IMR-90 (cell line): ENCODE results near the gene SLC16A9. TPM values are rescaled to one million over a fixed set of nuclear protein-coding genes. Genes with fewer than 3 reads are reported as not detected.

Experiments
- ATAC-seq: fragments of 200-7000 bp; cut with Tn5 transposase; 2 replicates; pipeline ENCODE4 v1.9.1; 2020; ENCODE audit warnings: low read depth, mild to moderate bottlenecking, moderate library complexity
- BruUV-seq: library from RNA; stranded (reverse); fragments of 400-500 nt; replicated peaks from 2 replicates; lab custom pipeline; 2021; lab: Mats Ljungman, UMichigan
- CTCF ChIA-PET: fragments of 300-600 bp; formaldehyde crosslinking; extraction: SDS; loops from one replicate; lab custom pipeline; 2021; ENCODE audit warnings: antibody characterized with exemption; lab: Yijun Ruan, JAX
- POLR2A ChIA-PET: fragments of 300-600 bp; sonication (Branson Sonifier 250); formaldehyde crosslinking; loops from one replicate; lab custom pipeline; 2022; ENCODE audit warnings: antibody characterized with exemption; ENCODE audit not compliant: unreplicated experiment; lab: Charles Lee
- DNase-seq: peaks from one replicate; pipeline ENCODE4 v3.0.0; 2013
- H2AFZ ChIP-seq: replicated peaks from 2 replicates; pipeline ENCODE3; 2013; ENCODE audit warnings: low read length, mild to moderate bottlenecking; ENCODE audit not compliant: poor library complexity
- H2AK5ac ChIP-seq: 2 replicates; pipeline ENCODE4 v1.6.1; 2013; ENCODE audit warnings: low read depth, low read length, inconsistent platforms
- H2AK9ac ChIP-seq: replicated peaks from 2 replicates; pipeline ENCODE3; 2013; ENCODE audit warnings: mild to moderate bottlenecking, low read depth, low read length, moderate library complexity; ENCODE audit not compliant: poor library complexity
- H2BK120ac ChIP-seq: 2 replicates; pipeline ENCODE4 v1.6.1; 2013; ENCODE audit warnings: low read depth, low read length, inconsistent platforms
- H2BK15ac ChIP-seq: 3 replicates; pipeline ENCODE4 v1.6.1; 2013; ENCODE audit warnings: low read depth, low read length, inconsistent platforms
- H2BK20ac ChIP-seq: 2 replicates; pipeline ENCODE4 v1.6.1; 2013; ENCODE audit warnings: low read depth, mild to moderate bottlenecking, inconsistent platforms, low read length, moderate library complexity
- H2BK5ac ChIP-seq: 2 replicates; pipeline ENCODE4 v1.6.1; 2013; ENCODE audit warnings: mild to moderate bottlenecking, low read depth, low read length, inconsistent platforms; ENCODE audit not compliant: poor library complexity, severe bottlenecking
- H3K14ac ChIP-seq: replicated peaks from 2 replicates; pipeline ENCODE4 v1.6.1; 2013; ENCODE audit warnings: low read depth, low read length, inconsistent platforms
- H3K18ac ChIP-seq: 2 replicates; pipeline ENCODE4 v1.6.1; 2013; ENCODE audit warnings: low read depth, low read length, control low read depth
- H3K23ac ChIP-seq: 2 replicates; pipeline ENCODE4 v1.6.1; 2013; ENCODE audit warnings: low read depth, low read length, inconsistent platforms
- H3K27ac ChIP-seq: 2 replicates; pipeline ENCODE4 v1.5.1; 2013; ENCODE audit warnings: mild to moderate bottlenecking, control low read depth, low read length; ENCODE audit not compliant: insufficient read depth
- H3K27me3 ChIP-seq: 2 replicates; pipeline ENCODE4 v1.6.1; 2013; ENCODE audit warnings: low read length; ENCODE audit not compliant: control insufficient read depth, insufficient read depth
- H3K36me3 ChIP-seq: 2 replicates; pipeline ENCODE4 v1.6.1; 2013; ENCODE audit warnings: low read length, mixed read lengths; ENCODE audit not compliant: control insufficient read depth, insufficient read depth
- H3K4ac ChIP-seq: 2 replicates; pipeline ENCODE4 v1.6.1; 2013; ENCODE audit warnings: low read depth, low read length, inconsistent platforms
- H3K4me1 ChIP-seq: 2 replicates; pipeline ENCODE4 v1.6.1; 2013; ENCODE audit warnings: low read length, mixed read lengths; ENCODE audit not compliant: control insufficient read depth, insufficient read depth
- H3K4me2 ChIP-seq: 2 replicates; pipeline ENCODE4 v1.6.1; 2013; ENCODE audit warnings: low read depth, mild to moderate bottlenecking, control low read depth, low read length, moderate library complexity
- H3K4me3 ChIP-seq: 2 replicates; pipeline ENCODE4 v1.5.1; 2013; ENCODE audit warnings: low read depth, mild to moderate bottlenecking, control low read depth, low read length, moderate library complexity; ENCODE audit not compliant: insufficient read depth
- H3K56ac ChIP-seq: 2 replicates; pipeline ENCODE4 v1.6.1; 2013; ENCODE audit warnings: low read length, inconsistent platforms; ENCODE audit not compliant: insufficient read depth; ENCODE audit errors: extremely low read depth
- H3K79me1 ChIP-seq, 2 experiments: 2 replicates each; pipeline ENCODE4 v1.6.1; 2013; ENCODE audit warnings: low read length in 2 of 2, inconsistent platforms in 1 of 2, low read depth in 1 of 2
- H3K9ac ChIP-seq: 2 replicates; pipeline ENCODE4 v1.6.1; 2013; ENCODE audit warnings: low read depth, low read length, control low read depth
- H3K9me1 ChIP-seq: 2 replicates; pipeline ENCODE4 v1.6.1; 2013; ENCODE audit warnings: low read length, inconsistent platforms; ENCODE audit not compliant: insufficient read depth
- H3K9me3 ChIP-seq: 2 replicates; pipeline ENCODE4 v1.6.1; 2013; ENCODE audit warnings: low read length; ENCODE audit not compliant: control insufficient read depth, insufficient read depth
- H4K20me1 ChIP-seq: 2 replicates; pipeline ENCODE4 v1.6.1; 2013; ENCODE audit warnings: low read length, inconsistent platforms; ENCODE audit not compliant: insufficient read depth
- H4K5ac ChIP-seq: 2 replicates; pipeline ENCODE4 v1.6.1; 2013; ENCODE audit warnings: mild to moderate bottlenecking, low read depth, low read length, control low read depth
- H4K8ac ChIP-seq, 2 experiments: 2 replicates each; pipeline ENCODE4 v1.6.1; 2013; ENCODE audit warnings: low read depth in 2 of 2, low read length in 2 of 2, control low read depth in 1 of 2, inconsistent platforms in 1 of 2
- H4K91ac ChIP-seq: 2 replicates; pipeline ENCODE4 v1.6.1; 2013; ENCODE audit warnings: low read depth, low read length, inconsistent platforms; ENCODE audit not compliant: insufficient read depth
- FOS ChIP-seq: fragments of 150-350 bp; IDR thresholded peaks from 2 replicates; pipeline ENCODE4 v1.6.1; 2016; ENCODE audit warnings: low read depth, low read length
- MAZ ChIP-seq: IDR thresholded peaks from 2 replicates; pipeline ENCODE4 v1.6.1; 2012; ENCODE audit warnings: low read depth, mild to moderate bottlenecking, low read length, improper control_type of control experiment, moderate library complexity, borderline replicate concordance
- MXI1 ChIP-seq: IDR thresholded peaks from 2 replicates; pipeline ENCODE4 v1.6.1; 2012; ENCODE audit warnings: low read depth, mild to moderate bottlenecking, low read length, moderate library complexity, borderline replicate concordance
- POLR2A ChIP-seq: IDR thresholded peaks from 2 replicates; pipeline ENCODE4 v1.6.1; 2012; ENCODE audit warnings: mild to moderate bottlenecking, low read depth, low read length
- RCOR1 ChIP-seq: IDR thresholded peaks from 2 replicates; pipeline ENCODE4 v1.6.1; 2012; ENCODE audit warnings: mild to moderate bottlenecking, low read length, improper control_type of control experiment; ENCODE audit not compliant: insufficient replicate concordance
- RFX5 ChIP-seq: IDR thresholded peaks from 2 replicates; pipeline ENCODE4 v1.8.0; 2012; ENCODE audit warnings: low read depth, mild to moderate bottlenecking, low read length, moderate library complexity
- SMC3 ChIP-seq: fragments of 150-350 bp; IDR thresholded peaks from 2 replicates; pipeline ENCODE4 v1.6.1; 2016; ENCODE audit warnings: low read depth, mild to moderate bottlenecking, antibody characterized with exemption, low read length, moderate library complexity
- WGBS, 2 experiments: methylation state at CpG; one replicate each; pipeline versions ENCODE4 v1.1.5 to v1.1.7; 2013; ENCODE audit warnings: missing lambda C conversion rate in 2 of 2; ENCODE audit not compliant: insufficient read length in 1 of 2; ENCODE audit errors: extremely low coverage in 2 of 2; 5-methylcytosine and 5-hydroxymethylcytosine counted together
- dilution Hi-C: fragments of 300-500 bp; cut with HindIII; formaldehyde crosslinking; loops from one replicate; pipeline ENCODE4 v1.14.3; 2018; ENCODE audit warnings: low sequenced_read_pairs; ENCODE audit not compliant: unreplicated experiment
- in situ Hi-C: fragments of 300-500 bp; cut with MboI; formaldehyde crosslinking; loops from 3 replicates; pipeline ENCODE4 v1.14.3; 2019; ENCODE audit warnings: low sequenced_read_pairs, inconsistent platforms, mixed read lengths
- intact Hi-C: fragments of 100-400 bp; cut with micrococcal nuclease; formaldehyde crosslinking; loops from 2 replicates; pipeline ENCODE4 v1.10.0; 2022
- polyA plus RNA-seq, 3 experiments: library from polyadenylated mRNA; depleted of rRNA; stranded (reverse); fragments of >200 nt; gene quantifications; 2 replicates each; pipeline ENCODE4 v1.2.3, GENCODE V29; 2012; ENCODE audit warnings: low replicate concordance in 1 of 3
- total RNA-seq: library from RNA; depleted of rRNA; stranded (reverse); fragments of >200 nt; gene quantifications from 2 replicates; pipeline ENCODE4 v1.2.3, GENCODE V29; 2012
- TF ChIP-seq, protein P1 (sequence below): fragments of 150-350 bp; IDR thresholded peaks from 2 replicates; pipeline ENCODE4 v1.6.1; 2016; ENCODE audit warnings: low read depth, mild to moderate bottlenecking, low read length, moderate library complexity, borderline replicate concordance

The SLC16A9 gene
- total and polyA plus RNA-seq, 2 of the 4 experiments (the other 2 are of a cell fraction) = 0.18 to 0.26 TPM

DNA sequence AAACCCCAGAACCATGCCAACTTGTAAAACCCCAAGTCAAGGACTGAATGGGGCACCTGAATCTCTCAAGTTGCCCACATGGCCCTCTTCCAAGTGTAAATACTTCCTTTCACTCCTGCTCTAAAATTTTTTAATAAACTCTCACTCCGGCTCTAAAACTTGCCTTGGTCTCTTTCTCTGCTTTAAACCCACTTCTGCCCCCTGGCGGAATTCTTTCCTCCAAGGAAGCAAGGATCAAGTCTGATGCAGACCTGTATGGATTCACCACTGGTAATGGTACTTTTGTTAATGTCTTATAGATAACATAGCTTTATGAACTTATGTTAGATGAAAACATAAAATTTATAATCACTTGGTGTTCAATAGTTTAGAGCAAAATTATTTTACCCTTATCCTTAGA, 33.8 kb downstream of the SLC16A9 start:
- BruUV-seq = no TSS peak

More for the DNA sequence above, 33.8 kb downstream of the SLC16A9 start:
- Histone ChIP-seq H3K79me1 (no peaks in the 10 kb centered on the region), H2AFZ (no peak overlapping the region), H3K4me2 (no peak overlapping the region), H4K20me1 (no peaks in the 10 kb centered on the region), H3K18ac (no peak overlapping the region), H2AK5ac (no peak overlapping the region), H3K23ac (no peak overlapping the region), H3K56ac (no peak overlapping the region), H2BK20ac (no peak overlapping the region), H4K5ac (no peak overlapping the region), H2AK9ac (no peak overlapping the region), H4K8ac (no peak overlapping the region), H2BK5ac (no peak overlapping the region), H4K91ac (no peak overlapping the region), H3K9me3 (no peaks in the 10 kb centered on the region), H3K27me3 (no peaks in the 10 kb centered on the region), H3K9me1 (no peaks in the 10 kb centered on the region), H2BK120ac (no peak overlapping the region), H3K4me1 (no peaks in the 10 kb centered on the region), H2BK15ac (no peak overlapping the region), H3K4ac (no peak overlapping the region), H3K27ac (no peak overlapping the region), H3K9ac (no peak overlapping the region), H3K36me3 (no peaks in the 10 kb centered on the region), H3K4me3 (no peak overlapping the region), H3K14ac (no peak overlapping the region)
- intact Hi-C loops = no loop called here
- ChIA-PET POLR2A (no interaction called here), CTCF (no interaction called here)
- in situ Hi-C loops = no loop called here
- TF ChIP-seq SMC3 = no peak
- TF ChIP-seq RFX5 = no peak
- TF ChIP-seq, protein P1, sequence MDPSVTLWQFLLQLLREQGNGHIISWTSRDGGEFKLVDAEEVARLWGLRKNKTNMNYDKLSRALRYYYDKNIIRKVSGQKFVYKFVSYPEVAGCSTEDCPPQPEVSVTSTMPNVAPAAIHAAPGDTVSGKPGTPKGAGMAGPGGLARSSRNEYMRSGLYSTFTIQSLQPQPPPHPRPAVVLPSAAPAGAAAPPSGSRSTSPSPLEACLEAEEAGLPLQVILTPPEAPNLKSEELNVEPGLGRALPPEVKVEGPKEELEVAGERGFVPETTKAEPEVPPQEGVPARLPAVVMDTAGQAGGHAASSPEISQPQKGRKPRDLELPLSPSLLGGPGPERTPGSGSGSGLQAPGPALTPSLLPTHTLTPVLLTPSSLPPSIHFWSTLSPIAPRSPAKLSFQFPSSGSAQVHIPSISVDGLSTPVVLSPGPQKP = no peak
- no peak for TF ChIP-seq RCOR1
- TF ChIP-seq MXI1 = no peak
- no peak for TF ChIP-seq FOS
- TF ChIP-seq MAZ = no peak
- no peak for TF ChIP-seq POLR2A
- ATAC-seq (no peak), DNase-seq (no peak)
- dilution Hi-C loops = no loop called here
- no CpG with 5 or more reads among the region's 2 CpGs for WGBS, 2 experiments
